ENCODE measurements around the gene ARHGAP10.

GRCh38 chr4:147963839-147964238 lies 232.0 kb downstream of the ARHGAP10 start:
- TF ChIP-seq BACH1 (IDR thresholded peaks at IDR 0.05; ENCODE audit: borderline replicate concordance) (no peak), RBBP5 (conservative IDR thresholded peaks at IDR 0.05) (no peak), SIN3A (IDR thresholded peaks at IDR 0.05; ENCODE audit: low read depth, low read length) (no peak), POLR2A (IDR thresholded peaks at IDR 0.05; ENCODE audit: low read depth, low read length) (no peak), REST (IDR thresholded peaks at IDR 0.05; ENCODE audit: low read depth, low read length) (no peak), CTCF (IDR thresholded peaks at IDR 0.05 in 2 of 3, conservative IDR thresholded peaks at IDR 0.05 in 1 of 3; ENCODE audit: control insufficient read depth in 2 of 3, extremely low read depth in 1 of 3, insufficient read depth in 1 of 3, low read depth in 3 of 3, low read length in 3 of 3) (no peak), EED (IDR thresholded peaks at IDR 0.05; ENCODE audit: low read depth) (no peak), GABPA (IDR thresholded peaks at IDR 0.05; ENCODE audit: low read depth) (no peak)

Measured in GM12878 (cell line).